VCaP (cell line): ENCODE results near the gene INO80E.
A peak's percentile ranks its signal among the peaks of the same experiment; 100 is the strongest.

Experiments used
- H3K27ac ChIP-seq: fragments of 450-650 bp; 2 replicates; pipeline ENCODE4 v1.5.1; 2017
- CTCF ChIP-seq: fragments of 450-650 bp; conservative IDR thresholded peaks from 2 replicates; pipeline ENCODE4 v1.5.1; 2017; ENCODE audit warnings: mild to moderate bottlenecking, moderate library complexity

The INO80E gene

GRCh38 chr16:29995324-29995910 lies 624 bp upstream of the INO80E start, which contains the start of gene HIRIP3:
HIRIP3 (minus strand) TSS chr16:29995617; CDS start chr16:29995605, 12 bp downstream.
- no peak for TF ChIP-seq CTCF
- H3K27ac ChIP-seq: peak within 1 kb of the TSS; percentile 90

- no peak for TF ChIP-seq CTCF
- peak overlapping the region; percentile 90; the same call in 1 of the 2 replicates for H3K27ac ChIP-seq
These were observed 767 bp downstream of the INO80E start for GRCh38 chr16:29996766-29997250.

DNA sequence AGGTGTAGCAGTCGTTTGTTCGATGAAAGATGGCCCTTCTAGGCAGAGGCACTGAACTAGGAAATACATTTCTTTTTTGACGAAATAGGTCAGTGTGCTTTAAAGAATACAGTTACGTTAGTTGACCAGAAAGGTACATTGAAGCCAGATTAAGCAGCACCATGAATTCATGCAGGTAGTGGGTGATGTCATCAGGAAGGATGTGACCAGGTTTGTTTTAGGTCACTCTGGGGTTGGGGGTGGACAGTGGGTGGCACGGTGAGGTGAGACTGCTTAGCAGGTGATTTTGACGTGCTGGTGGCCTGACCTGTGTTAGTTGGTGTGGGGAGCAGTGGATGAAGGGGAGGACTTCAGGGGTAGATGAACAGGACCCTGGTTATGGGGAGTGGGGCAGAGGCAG lies 3.6 kb downstream of the INO80E start:
- TF ChIP-seq CTCF: no peak
- H3K27ac ChIP-seq: no peak overlapping the region

GRCh38 chr16:30000735-30001631 lies 4.9 kb downstream of the INO80E start:
- TF ChIP-seq CTCF: no peak
- H3K27ac ChIP-seq: no peak overlapping the region

GRCh38 chr16:30002614-30003346 lies 6.7 kb downstream of the INO80E start:
- H3K27ac ChIP-seq: no peak overlapping the region
- no peak for TF ChIP-seq CTCF

DNA sequence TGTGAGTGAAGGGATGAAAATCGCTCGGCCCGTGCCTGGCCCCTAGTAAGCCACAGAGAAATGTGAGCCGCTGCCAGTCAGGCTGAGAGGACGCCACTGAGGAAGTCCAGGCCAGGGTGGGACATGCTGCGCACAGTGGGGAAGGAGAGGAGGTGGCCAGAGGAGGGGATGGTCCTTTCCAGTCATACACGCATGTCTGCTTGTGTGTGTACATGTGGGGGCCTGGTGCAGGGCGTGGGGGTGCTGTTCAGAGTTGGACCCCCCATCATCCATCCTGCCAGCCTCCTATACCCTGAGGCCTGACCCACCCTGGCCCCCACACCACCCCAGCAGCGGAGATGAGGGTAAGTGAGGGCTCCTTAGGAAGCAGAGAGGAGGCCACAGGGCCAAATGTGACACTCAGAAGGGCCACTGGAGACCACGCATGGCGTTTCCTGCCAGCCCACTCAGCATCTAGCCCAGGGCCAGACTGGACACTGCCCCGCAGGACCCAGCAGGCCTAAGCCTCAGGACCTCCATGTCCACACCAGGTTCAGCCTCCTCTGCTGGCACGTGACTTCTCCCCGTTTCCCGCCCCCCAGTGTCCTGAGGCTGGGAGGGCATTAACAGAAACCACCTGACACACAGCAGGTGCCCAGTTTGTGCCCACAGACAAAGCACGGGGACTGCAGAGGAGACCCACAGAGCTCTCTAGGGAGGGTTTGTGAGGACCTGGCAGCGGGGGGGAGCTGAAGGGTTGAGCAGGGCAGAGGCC lies 7.8 kb downstream of the INO80E start:
- TF ChIP-seq CTCF: no peak

More for the DNA sequence above, 7.8 kb downstream of the INO80E start:
- H3K27ac ChIP-seq: no peak overlapping the region
